Liver (tissue), 2 donors: ENCODE measurements around the gene KCNJ5.

Experiments used
- CTCF ChIP-seq: fragments of 150-350 bp; IDR thresholded peaks from 2 replicates; pipeline ENCODE4 v1.5.1; 2017; ENCODE audit warnings: improper control_type of control experiment, low read depth, low read length; ENCODE audit not compliant: missing input control
- MAX ChIP-seq: IDR thresholded peaks from 2 replicates; pipeline ENCODE4 v1.6.1; 2016; ENCODE audit warnings: antibody characterized with exemption
- donor health status: healthy.

GRCh38 chr11:128846985-128847384 lies 44.2 kb upstream of the KCNJ5 start:
- TF ChIP-seq CTCF (no peak), MAX (no peak)
